Epithelial cell of prostate (primary cell): ENCODE results near the gene NFIA.

ENCODE experiments used
- DNase-seq: peaks from one replicate; pipeline ENCODE4 v3.0.0-alpha.2; 2011; ENCODE audit warnings: low read depth, low spot score
- H3K27ac ChIP-seq: fragments of 450-650 bp; 2 replicates; pipeline ENCODE4 v1.5.1; 2017; ENCODE audit warnings: mild to moderate bottlenecking

NFIA gene

GRCh38 chr1:61082311-61083012, at the start of gene NFIA:
Gene NFIA, plus strand, starts transcription at chr1:61082561.
- H3K27ac ChIP-seq: peak within 1 kb of the TSS; percentile 73
- no peak for DNase-seq

- no peak overlapping the region for H3K27ac ChIP-seq
- DNase-seq: no peak
Observed at GRCh38 chr1:61035880-61036279, 46.5 kb upstream of the NFIA start.

DNA sequence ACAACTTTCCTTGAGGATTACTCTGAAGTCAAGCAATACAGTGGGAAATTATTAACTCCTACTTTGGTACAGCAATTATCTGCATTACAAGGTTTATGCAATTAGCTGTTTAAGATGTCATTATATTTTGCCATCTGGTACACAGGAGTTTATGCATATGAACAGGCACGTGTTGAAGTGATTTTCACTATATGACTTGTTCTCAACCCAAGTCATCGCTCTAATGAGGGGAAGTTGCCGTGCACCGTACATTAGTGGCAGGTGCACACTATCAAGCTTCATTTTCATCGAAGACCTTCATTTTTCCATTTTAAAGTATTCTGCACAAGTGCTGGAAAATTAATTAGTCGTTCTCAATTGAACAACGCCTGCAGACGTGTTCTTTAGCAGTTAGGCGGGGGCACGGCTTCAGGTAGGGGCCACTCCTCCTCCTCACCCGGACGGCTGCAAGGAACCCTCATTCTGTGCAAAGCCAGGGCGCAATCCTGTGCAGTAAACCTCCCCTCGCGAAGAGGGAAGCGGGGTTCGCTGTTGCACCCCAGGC, 39.8 kb upstream of the NFIA start:
- no peak overlapping the region for H3K27ac ChIP-seq
- DNase-seq: no peak

- no peak for DNase-seq
- H3K27ac ChIP-seq: no peak overlapping the region
Observed at GRCh38 chr1:61043010-61043820, 39.1 kb upstream of the NFIA start.

GRCh38 chr1:61046434-61046833, 35.9 kb upstream of the NFIA start:
- DNase-seq: no peak
- no peak overlapping the region for H3K27ac ChIP-seq

DNA sequence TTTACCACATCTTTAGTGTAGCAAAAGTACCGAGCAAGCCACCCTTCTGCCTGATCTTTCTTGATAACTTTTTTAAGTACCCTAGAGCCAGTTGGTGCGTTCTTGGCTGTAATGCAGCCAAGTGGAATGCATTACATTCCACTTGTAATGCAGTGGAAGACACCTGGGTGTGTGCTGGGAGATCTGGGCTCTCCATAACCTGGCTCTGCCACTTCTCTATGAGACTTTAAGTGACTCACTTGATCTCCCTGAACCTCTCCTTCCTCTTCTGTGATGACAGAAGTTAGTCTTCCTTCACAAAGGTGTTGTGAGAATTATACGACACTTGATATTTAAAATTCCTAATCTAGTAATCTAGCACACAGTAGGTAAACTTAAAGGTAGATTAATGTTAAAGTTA, 35.3 kb upstream of the NFIA start:
- no peak for DNase-seq
- H3K27ac ChIP-seq: no peak overlapping the region

GRCh38 chr1:61049850-61050540, 32.4 kb upstream of the NFIA start:
- H3K27ac ChIP-seq: peak overlapping the region; percentile 59
- peak; percentile 27 for DNase-seq

DNA sequence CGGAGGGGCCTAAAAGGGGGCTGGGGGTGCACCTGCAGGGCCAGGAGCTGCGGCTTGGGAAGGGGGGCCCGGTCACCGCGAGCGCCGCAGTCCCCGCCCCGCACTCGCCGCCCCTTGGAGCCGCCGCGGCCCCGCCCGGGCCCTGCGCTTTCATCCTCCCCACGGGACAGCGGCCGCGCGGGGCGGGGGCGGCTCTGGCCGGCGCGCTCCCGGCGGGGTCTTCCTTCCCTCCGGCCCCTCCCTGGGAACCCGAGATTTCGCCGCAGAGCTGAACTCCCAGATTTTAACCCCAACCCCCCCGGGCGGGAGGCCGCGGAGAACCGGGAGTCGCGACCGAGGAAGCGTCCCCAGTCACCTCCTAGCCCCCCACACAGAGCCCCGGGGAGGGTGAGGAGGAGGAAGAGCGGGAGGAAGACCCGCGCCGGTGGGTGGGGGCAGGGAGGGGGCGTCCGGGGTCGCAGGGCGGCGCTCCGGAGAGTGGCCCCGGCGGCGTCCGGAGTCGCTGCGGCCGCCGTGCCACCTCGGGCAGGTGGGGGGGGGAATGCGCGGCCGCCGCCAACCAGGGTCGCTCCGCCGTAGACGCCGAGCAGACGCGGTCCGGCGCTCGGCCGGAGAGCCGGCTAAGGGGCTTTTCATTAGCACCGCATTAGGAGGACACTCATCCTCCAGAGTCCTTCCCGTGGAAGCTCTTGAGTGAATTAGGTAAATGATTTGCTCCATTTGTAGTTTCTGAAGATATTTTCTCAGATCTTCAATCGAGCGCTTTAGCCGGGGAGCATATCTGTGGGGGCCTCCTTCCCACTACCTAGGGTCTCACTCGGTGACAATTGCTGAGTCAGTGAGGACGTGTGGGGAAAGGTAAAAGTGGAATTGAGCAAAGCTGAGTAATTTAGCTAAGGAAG, 31.6 kb upstream of the NFIA start:
- no peak for DNase-seq
- H3K27ac ChIP-seq: peak overlapping the region; percentile 59

- no peak for DNase-seq
- H3K27ac ChIP-seq: no peak overlapping the region
Observed at GRCh38 chr1:61051443-61051718, 31.0 kb upstream of the NFIA start.

DNA sequence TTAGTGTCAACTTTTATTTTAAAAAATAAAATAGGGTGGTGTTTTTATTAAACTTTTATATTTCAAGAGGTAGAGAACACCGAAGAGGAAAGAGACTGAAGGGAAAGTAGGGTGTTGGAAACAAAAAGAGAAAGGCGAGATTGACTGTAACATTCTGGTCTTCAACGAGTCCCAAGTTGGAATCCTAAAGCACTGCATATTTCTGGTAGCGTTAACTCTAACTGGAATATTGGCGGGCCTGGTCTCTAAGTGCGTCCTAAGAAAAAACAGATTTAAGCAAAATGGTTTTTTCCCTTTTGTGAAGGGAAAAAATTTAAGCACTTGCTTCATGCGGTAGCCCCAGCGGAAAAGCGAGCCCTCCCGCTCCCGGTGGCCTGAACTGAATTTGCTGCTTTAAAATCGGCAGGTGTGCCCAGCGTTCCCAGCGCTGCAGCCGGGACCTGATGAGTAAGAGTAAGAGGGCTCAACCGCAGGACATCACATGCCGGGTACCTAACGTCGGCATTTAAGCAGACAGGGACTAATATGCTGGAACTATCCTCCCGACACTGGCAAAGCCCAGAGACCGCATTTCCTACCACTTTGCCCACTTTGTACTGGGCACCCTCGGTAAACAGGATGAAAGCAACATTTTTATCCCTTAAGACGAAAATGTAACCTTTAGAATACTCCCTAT, 30.5 kb upstream of the NFIA start:
- H3K27ac ChIP-seq: no peak overlapping the region
- DNase-seq: no peak

GRCh38 chr1:61052395-61053225, 29.8 kb upstream of the NFIA start:
- H3K27ac ChIP-seq: no peak overlapping the region
- DNase-seq: no peak

- DNase-seq: no peak
- H3K27ac ChIP-seq: no peak overlapping the region
Observed at GRCh38 chr1:61053226-61053711, 29.1 kb upstream of the NFIA start.

DNA sequence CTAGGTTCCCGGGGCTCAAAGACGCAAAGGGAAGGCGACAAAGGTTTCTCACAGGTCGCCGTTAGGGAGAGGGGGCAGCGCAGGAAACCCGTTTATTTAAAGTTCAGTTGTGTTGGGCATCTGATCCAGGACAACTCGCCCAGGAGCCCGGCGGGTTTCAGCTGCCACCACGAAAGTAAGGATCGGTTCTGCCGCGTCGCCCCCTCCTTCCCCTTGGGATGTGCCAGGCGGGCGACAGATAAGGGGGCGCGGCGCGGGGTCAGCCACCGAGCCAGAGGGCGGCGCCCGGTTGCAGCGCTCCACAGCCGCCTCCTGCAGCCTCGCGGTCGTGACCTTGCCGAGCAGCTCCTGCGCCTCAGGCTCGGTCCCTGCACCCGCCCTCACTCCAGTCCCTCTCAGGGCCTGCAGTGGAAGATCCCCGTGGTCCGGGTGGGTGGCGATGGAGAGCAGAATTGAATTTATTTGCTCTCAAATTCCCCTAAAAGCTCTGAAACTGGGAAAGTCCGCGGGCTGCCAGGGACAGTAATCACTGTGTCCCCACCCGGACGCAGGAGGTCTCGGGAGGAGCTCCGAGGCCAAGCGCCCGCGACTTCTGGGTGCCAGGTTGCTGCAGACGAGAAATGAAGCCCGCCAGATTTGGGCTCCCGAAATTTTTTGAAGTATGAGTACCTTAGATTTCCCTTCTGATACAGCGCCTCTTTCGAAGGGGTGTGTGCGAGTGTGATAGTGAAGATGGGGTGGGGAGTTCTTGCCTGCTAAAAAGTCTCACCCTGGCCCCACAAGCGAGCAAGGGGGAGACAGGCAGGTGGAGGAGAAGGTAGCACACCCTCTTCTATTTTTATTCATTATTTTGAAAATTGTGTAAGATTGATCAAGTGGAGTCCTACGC, 28.4 kb upstream of the NFIA start:
- no peak for DNase-seq
- H3K27ac ChIP-seq: no peak overlapping the region

DNA sequence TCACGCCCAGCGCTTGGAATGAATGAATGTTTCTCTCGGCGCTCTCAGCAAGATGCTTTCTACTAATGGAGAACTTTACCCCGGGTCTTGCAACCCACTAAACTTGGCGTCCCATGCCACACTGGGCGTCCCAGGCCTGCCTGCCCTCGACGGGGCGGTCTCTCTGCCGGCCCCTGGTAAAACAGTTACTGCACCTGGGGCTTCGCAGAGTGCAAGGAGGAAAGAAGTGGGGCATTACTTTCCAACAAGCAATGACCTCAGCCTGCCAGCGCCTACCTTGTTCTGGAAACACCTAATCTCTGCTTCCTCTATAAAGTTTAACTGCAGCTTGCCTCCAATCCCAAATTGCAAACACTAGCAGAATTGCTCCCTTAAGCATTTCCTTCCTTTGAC, 27.8 kb upstream of the NFIA start:
- no peak for DNase-seq
- H3K27ac ChIP-seq: no peak overlapping the region

GRCh38 chr1:61055110-61055614, 27.2 kb upstream of the NFIA start:
- no peak overlapping the region for H3K27ac ChIP-seq
- DNase-seq: no peak

- no peak overlapping the region for H3K27ac ChIP-seq
- DNase-seq: no peak
Observed at GRCh38 chr1:61056196-61056572, 26.2 kb upstream of the NFIA start.
